Measurements from ENCODE around the gene UBTFL1. TPM values are rescaled to one million over a fixed set of nuclear protein-coding genes. Genes with fewer than 3 reads are reported as not detected.
"Not testable (repeated sequence)": the region's sequence is repeated elsewhere in the genome, so short reads cannot be mapped to it uniquely, and the experiment has no call there.

The UBTFL1 gene, protein sequence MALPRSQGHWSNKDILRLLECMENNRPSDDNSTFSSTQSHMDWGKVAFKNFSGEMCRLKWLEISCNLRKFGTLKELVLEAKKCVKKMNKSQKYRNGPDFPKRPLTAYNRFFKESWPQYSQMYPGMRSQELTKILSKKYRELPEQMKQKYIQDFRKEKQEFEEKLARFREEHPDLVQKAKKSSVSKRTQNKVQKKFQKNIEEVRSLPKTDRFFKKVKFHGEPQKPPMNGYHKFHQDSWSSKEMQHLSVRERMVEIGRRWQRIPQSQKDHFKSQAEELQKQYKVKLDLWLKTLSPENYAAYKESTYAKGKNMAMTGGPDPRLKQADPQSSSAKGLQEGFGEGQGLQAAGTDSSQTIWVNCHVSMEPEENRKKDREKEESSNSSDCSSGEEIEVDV
- total RNA-seq = not detected in 2 replicates
- polyA plus RNA-seq = not detected in 2 replicates
- polyA plus RNA-seq (2011; cell fraction: cytosol; rRNA removed) = not detected in 2 replicates
- polyA plus RNA-seq (2011; cell fraction: nucleus; rRNA removed) = not detected in 2 replicates
- polyA plus RNA-seq (2012) = not detected in 2 replicates
- polyA minus RNA-seq = not detected in 2 replicates
- polyA minus RNA-seq (2011; cell fraction: cytosol; rRNA and poly(A)+ RNA removed) = not detected
- not detected in 2 replicates for polyA minus RNA-seq (2011; cell fraction: nucleus; rRNA and poly(A)+ RNA removed)
- not detected for Bru-seq, nascent RNA
- BruChase-seq, experiment 1, labeled RNA remaining after a 6-hour chase = not detected
- not detected for BruChase-seq, experiment 2, labeled RNA remaining after a 2-hour chase
- long read RNA-seq = 0 reads

DNA sequence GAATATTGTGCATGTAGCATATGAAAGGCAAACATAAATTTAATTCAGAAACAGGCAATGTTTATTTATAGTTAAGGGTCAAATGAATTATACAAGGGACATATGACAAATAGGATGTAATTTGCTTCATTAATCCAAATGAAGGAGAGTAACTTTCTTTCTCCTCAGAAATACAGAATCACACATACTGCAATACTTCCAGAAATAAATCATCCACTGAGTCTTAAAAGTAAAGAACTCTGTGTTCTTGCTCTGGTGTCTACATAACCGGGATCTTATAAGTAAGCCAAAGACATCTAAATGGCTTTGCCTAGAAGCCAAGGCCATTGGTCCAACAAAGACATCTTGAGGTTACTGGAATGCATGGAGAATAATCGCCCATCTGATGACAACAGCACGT lies at the start of gene UBTFL1:
TSS of gene UBTFL1 (plus strand) at position 301 of the 400 bp plus-strand sequence. CDS start at position 301, 0 bp downstream.
- H3K27ac ChIP-seq (ENCODE audit: insufficient read depth, low read depth, low read length); CTCF ChIA-PET; dilution Hi-C loops (cut with MboI; ENCODE audit: extremely low pct_ligation_motif_present, low sequenced_read_pairs); POLR2A ChIA-PET; FAIRE-seq; intact Hi-C loops (cut with micrococcal nuclease); DNase-seq (ENCODE audit: low read depth, low spot score); BruUV-seq (replicated peaks); H3K79me2 ChIP-seq (ENCODE audit: control insufficient read depth, insufficient read depth, low read length); H3K9me1 ChIP-seq (replicated peaks; ENCODE audit: control insufficient read depth, extremely low read depth, insufficient read depth, low read length); H3K4me2 ChIP-seq (ENCODE audit: insufficient read depth, low read length); H3K36me3 ChIP-seq (ENCODE audit: control insufficient read depth in 2 of 2, extremely low read depth in 1 of 2, insufficient read depth in 2 of 2, low read length in 2 of 2); H3K9me3 ChIP-seq (replicated peaks; ENCODE audit: control insufficient read depth, insufficient read depth, low read length); H2AFZ ChIP-seq (ENCODE audit: low read depth, low read length); H4K20me1 ChIP-seq (replicated peaks; ENCODE audit: control insufficient read depth, extremely low read depth, insufficient read depth, low read length); H3K27me3 ChIP-seq (ENCODE audit: control insufficient read depth in 2 of 2, insufficient read depth in 2 of 2, low read length in 2 of 2); H3K9ac ChIP-seq (replicated peaks; ENCODE audit: extremely low read depth, insufficient read depth, low read length); H3K4me1 ChIP-seq (ENCODE audit: control insufficient read depth, extremely low read depth, insufficient read depth, low read length); H3K4me3 ChIP-seq (replicated peaks in 1 of 3; ENCODE audit: insufficient read depth in 1 of 3, low read depth in 1 of 3, low read length in 3 of 3): not testable (repeated sequence)

DNA sequence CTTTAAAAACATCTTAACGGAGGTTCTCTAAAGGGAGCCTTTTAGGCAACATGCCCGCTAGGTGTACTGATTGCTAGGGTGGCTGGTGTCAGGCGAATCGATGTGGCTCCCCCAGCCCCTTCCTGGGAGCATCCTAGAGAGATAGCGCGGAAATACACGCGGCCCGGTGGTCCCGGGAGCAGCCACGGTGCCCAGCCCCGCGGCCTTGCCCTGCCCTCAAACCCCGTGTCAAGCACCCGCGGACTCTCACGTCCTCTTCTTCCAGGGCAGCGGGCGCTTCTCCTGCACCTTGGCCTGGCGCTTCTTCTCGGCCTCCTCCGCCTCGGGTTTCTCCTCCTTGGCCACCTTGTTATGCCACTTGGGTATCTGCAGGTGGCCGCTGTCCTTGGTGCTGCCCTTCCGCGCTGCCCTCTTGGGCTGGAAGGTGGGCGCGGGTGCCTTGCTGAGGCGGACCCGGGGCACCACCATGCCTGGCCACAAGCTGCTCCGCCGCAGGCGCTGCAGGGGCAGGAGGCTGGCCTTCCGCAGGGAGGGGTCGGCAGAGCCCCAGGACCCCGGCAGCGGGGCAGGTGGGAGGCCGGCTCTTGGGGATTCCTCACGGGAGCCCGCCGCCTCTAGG lies 34.0 kb upstream of the UBTFL1 start:
- CTCF ChIA-PET = interaction anchor here (0.6 kb wide), 1 partner anchor 61 kb away, joined by 4 read pairs; no protein-coding TSS in a partner anchor
- H3K4me1 ChIP-seq (ENCODE audit: control insufficient read depth, extremely low read depth, insufficient read depth, low read length); H3K4me2 ChIP-seq (ENCODE audit: insufficient read depth, low read length); H3K36me3 ChIP-seq (ENCODE audit: control insufficient read depth in 2 of 2, extremely low read depth in 1 of 2, insufficient read depth in 2 of 2, low read length in 2 of 2); intact Hi-C loops (cut with micrococcal nuclease); H3K9ac ChIP-seq (replicated peaks; ENCODE audit: extremely low read depth, insufficient read depth, low read length); H3K9me3 ChIP-seq (replicated peaks; ENCODE audit: control insufficient read depth, insufficient read depth, low read length); DNase-seq (ENCODE audit: low read depth, low spot score); FAIRE-seq; POLR2A ChIA-PET; H3K27ac ChIP-seq (ENCODE audit: insufficient read depth, low read depth, low read length); H3K4me3 ChIP-seq (replicated peaks in 1 of 3; ENCODE audit: insufficient read depth in 1 of 3, low read depth in 1 of 3, low read length in 3 of 3); H3K9me1 ChIP-seq (replicated peaks; ENCODE audit: control insufficient read depth, extremely low read depth, insufficient read depth, low read length); H3K79me2 ChIP-seq (ENCODE audit: control insufficient read depth, insufficient read depth, low read length); H2AFZ ChIP-seq (ENCODE audit: low read depth, low read length); dilution Hi-C loops (cut with MboI; ENCODE audit: extremely low pct_ligation_motif_present, low sequenced_read_pairs); H3K27me3 ChIP-seq (ENCODE audit: control insufficient read depth in 2 of 2, insufficient read depth in 2 of 2, low read length in 2 of 2); BruUV-seq (replicated peaks); H4K20me1 ChIP-seq (replicated peaks; ENCODE audit: control insufficient read depth, extremely low read depth, insufficient read depth, low read length): not testable (repeated sequence)

DNA sequence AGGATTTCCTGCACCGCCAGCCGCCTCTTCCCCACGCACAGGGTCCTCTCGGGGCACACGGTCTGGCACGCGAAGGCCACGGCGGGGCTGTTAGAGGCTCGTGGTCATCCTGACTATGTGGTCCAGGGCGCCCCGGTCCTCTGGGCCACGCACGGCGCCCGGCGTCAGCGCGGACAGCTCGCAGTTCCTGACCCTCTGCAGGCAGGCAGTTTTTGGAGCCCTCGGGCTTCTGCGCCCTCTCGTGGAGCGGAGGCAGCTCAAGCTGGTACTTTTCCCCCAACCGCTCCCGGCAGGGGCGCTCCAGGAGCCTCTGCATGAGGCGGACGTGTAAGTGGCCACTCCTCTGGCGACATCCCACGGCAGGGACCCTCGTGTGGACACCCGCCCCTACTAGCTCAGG lies 33.4 kb upstream of the UBTFL1 start:
- H3K4me2 ChIP-seq (ENCODE audit: insufficient read depth, low read length); DNase-seq (ENCODE audit: low read depth, low spot score); H3K9me3 ChIP-seq (replicated peaks; ENCODE audit: control insufficient read depth, insufficient read depth, low read length); H3K79me2 ChIP-seq (ENCODE audit: control insufficient read depth, insufficient read depth, low read length); FAIRE-seq; H3K9me1 ChIP-seq (replicated peaks; ENCODE audit: control insufficient read depth, extremely low read depth, insufficient read depth, low read length); H3K4me1 ChIP-seq (ENCODE audit: control insufficient read depth, extremely low read depth, insufficient read depth, low read length); POLR2A ChIA-PET; H3K9ac ChIP-seq (replicated peaks; ENCODE audit: extremely low read depth, insufficient read depth, low read length); H3K27ac ChIP-seq (ENCODE audit: insufficient read depth, low read depth, low read length); H2AFZ ChIP-seq (ENCODE audit: low read depth, low read length); H3K4me3 ChIP-seq (replicated peaks in 1 of 3; ENCODE audit: insufficient read depth in 1 of 3, low read depth in 1 of 3, low read length in 3 of 3); H3K36me3 ChIP-seq (ENCODE audit: control insufficient read depth in 2 of 2, extremely low read depth in 1 of 2, insufficient read depth in 2 of 2, low read length in 2 of 2); dilution Hi-C loops (cut with MboI; ENCODE audit: extremely low pct_ligation_motif_present, low sequenced_read_pairs); intact Hi-C loops (cut with micrococcal nuclease); BruUV-seq (replicated peaks); H4K20me1 ChIP-seq (replicated peaks; ENCODE audit: control insufficient read depth, extremely low read depth, insufficient read depth, low read length); H3K27me3 ChIP-seq (ENCODE audit: control insufficient read depth in 2 of 2, insufficient read depth in 2 of 2, low read length in 2 of 2): not testable (repeated sequence)
- CTCF ChIA-PET = interaction anchor here (0.6 kb wide), 1 partner anchor 61 kb away, joined by 4 read pairs; no protein-coding TSS in a partner anchor

DNA sequence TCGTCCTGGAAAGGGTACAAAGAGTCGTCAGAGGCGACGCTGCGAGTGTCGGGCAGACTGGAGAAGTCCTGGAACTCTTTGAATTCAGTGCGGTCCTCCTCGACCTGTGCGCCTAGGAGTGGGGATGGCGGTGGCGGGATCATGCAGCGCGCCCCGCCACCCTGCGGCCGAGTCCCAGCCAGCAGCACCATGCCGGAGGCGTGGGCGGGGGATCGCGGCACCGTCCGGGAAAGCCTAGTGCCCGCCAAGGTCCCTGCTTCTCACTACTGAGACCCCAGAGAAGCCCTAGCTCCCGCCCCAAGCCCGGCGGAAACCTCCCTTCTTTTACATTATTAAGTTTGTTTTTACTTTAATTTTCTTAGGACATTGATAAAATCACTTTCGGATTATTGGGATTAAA lies 32.2 kb upstream of the UBTFL1 start:
- H3K9ac ChIP-seq (replicated peaks; ENCODE audit: extremely low read depth, insufficient read depth, low read length); H3K4me3 ChIP-seq (replicated peaks in 1 of 3; ENCODE audit: insufficient read depth in 1 of 3, low read depth in 1 of 3, low read length in 3 of 3); DNase-seq (ENCODE audit: low read depth, low spot score); H4K20me1 ChIP-seq (replicated peaks; ENCODE audit: control insufficient read depth, extremely low read depth, insufficient read depth, low read length); H3K4me1 ChIP-seq (ENCODE audit: control insufficient read depth, extremely low read depth, insufficient read depth, low read length); FAIRE-seq; CTCF ChIA-PET; H3K9me3 ChIP-seq (replicated peaks; ENCODE audit: control insufficient read depth, insufficient read depth, low read length); H3K27me3 ChIP-seq (ENCODE audit: control insufficient read depth in 2 of 2, insufficient read depth in 2 of 2, low read length in 2 of 2); H2AFZ ChIP-seq (ENCODE audit: low read depth, low read length); H3K36me3 ChIP-seq (ENCODE audit: control insufficient read depth in 2 of 2, extremely low read depth in 1 of 2, insufficient read depth in 2 of 2, low read length in 2 of 2); dilution Hi-C loops (cut with MboI; ENCODE audit: extremely low pct_ligation_motif_present, low sequenced_read_pairs); BruUV-seq (replicated peaks); H3K4me2 ChIP-seq (ENCODE audit: insufficient read depth, low read length); H3K79me2 ChIP-seq (ENCODE audit: control insufficient read depth, insufficient read depth, low read length); POLR2A ChIA-PET; intact Hi-C loops (cut with micrococcal nuclease); H3K27ac ChIP-seq (ENCODE audit: insufficient read depth, low read depth, low read length); H3K9me1 ChIP-seq (replicated peaks; ENCODE audit: control insufficient read depth, extremely low read depth, insufficient read depth, low read length): not testable (repeated sequence)

Data from endothelial cell of umbilical vein (primary cell).